Prostate gland (tissue), 2 donors: ENCODE results near the gene PABPC1L. TPM values are rescaled to one million over a fixed set of nuclear protein-coding genes. Genes with fewer than 3 reads are reported as not detected.

ENCODE experiments used
- DNase-seq: peaks from one replicate; pipeline ENCODE4 v3.0.0-alpha.2; 2019; ENCODE audit warnings: low spot score
- H3K27ac ChIP-seq, 2 donors: fragments of 200-600 bp; sonication (generic); 2 replicates each; pipeline ENCODE4 v1.5.1; 2017 to 2019
- H3K27me3 ChIP-seq: fragments of 200-600 bp; sonication (generic); replicated peaks from 2 replicates; pipeline ENCODE4 v1.5.1; 2019; ENCODE audit not compliant: insufficient read depth
- H3K36me3 ChIP-seq, 2 donors: fragments of 200-600 bp; sonication (generic); 1 replicate in 1 of 2; 2 replicates in 1 of 2; pipeline versions ENCODE4 v1.5.1 to v1.8.1; 2017 to 2019
- H3K4me1 ChIP-seq: fragments of 200-600 bp; sonication (generic); replicated peaks from 2 replicates; pipeline ENCODE4 v1.5.1; 2019
- H3K4me3 ChIP-seq, 2 donors: fragments of 200-600 bp; sonication (generic); 2 replicates each; pipeline ENCODE4 v1.5.1; 2017 to 2019
- H3K9me3 ChIP-seq: fragments of 200-600 bp; sonication (generic); 2 replicates; pipeline ENCODE4 v1.5.1; 2017
- CTCF ChIP-seq, 4 experiments: fragments of 200-600 bp in 2 of 4; fragments of 450-650 bp in 2 of 4; sonication (generic) in 2 of 4; IDR thresholded peaks; 1 replicate in 3 of 4; 2 replicates in 1 of 4; pipeline ENCODE4 v1.5.1; 2016 to 2019; ENCODE audit warnings: antibody characterized with exemption in 4 of 4, mild to moderate bottlenecking in 2 of 4, moderate library complexity in 2 of 4
- POLR2A ChIP-seq: fragments of 450-650 bp; IDR thresholded peaks from one replicate; pipeline ENCODE4 v1.6.1; 2016; ENCODE audit warnings: antibody characterized with exemption, mild to moderate bottlenecking
- POLR2AphosphoS5 ChIP-seq: sonication (generic); formaldehyde crosslinking; IDR thresholded peaks from one replicate; pipeline ENCODE4 v1.6.1; 2017; ENCODE audit warnings: antibody characterized with exemption
- WGBS: methylation state at CpG from one replicate; pipeline ENCODE4 v1.1.5; 2018; 5-methylcytosine and 5-hydroxymethylcytosine counted together
- intact Hi-C: fragments of 100-400 bp; cut with DNase I; formaldehyde crosslinking; loops from one replicate; pipeline ENCODE4 v1.14.2; 2022
- total RNA-seq, 2 donors: library from RNA; depleted of rRNA; stranded (reverse); fragments of >200 nt; gene quantifications; one replicate each; pipeline ENCODE4 v1.1.0, GENCODE V29; 2016

Gene PABPC1L
- total RNA-seq, 2 donors from 2014 or later, result 35.6 to 48.9 TPM

- H3K4me3 ChIP-seq, result no peak overlapping the region
- H3K27me3 ChIP-seq, result no peaks in the 10 kb centered on the region
- intact Hi-C loops, result no loop called here
- H3K4me1 ChIP-seq, result no peaks in the 10 kb centered on the region
- no peak for DNase-seq
- TF ChIP-seq CTCF (IDR thresholded peaks at IDR 0.05) (no peak), POLR2A (no peak), POLR2AphosphoS5 (no peak)
- no peak overlapping the region for H3K27ac ChIP-seq
- no peaks in the 10 kb centered on the region for H3K9me3 ChIP-seq
- 68% methylated on average over 5 of the region's 5 CpGs for WGBS
- H3K36me3 ChIP-seq, result peaks cover 0 to 8% of the 10 kb centered on the region in 2 donors
Observed at GRCh38 chr20:44954211-44954610, 44.4 kb downstream of the PABPC1L start.

GRCh38 chr20:44955270-44955669, 45.4 kb downstream of the PABPC1L start:
- Histone ChIP-seq H3K4me1 (no peaks in the 10 kb centered on the region), H3K27ac (no peak overlapping the region), H3K9me3 (no peaks in the 10 kb centered on the region), H3K4me3 (no peak overlapping the region), H3K36me3 (peaks cover 0 to 4% of the 10 kb centered on the region in 2 donors), H3K27me3 (no peaks in the 10 kb centered on the region)
- 73% methylated on average over 4 of the region's 4 CpGs for WGBS
- DNase-seq, result no peak
- TF ChIP-seq CTCF (IDR thresholded peaks at IDR 0.05) (no peak), POLR2A (no peak), POLR2AphosphoS5 (no peak)
- intact Hi-C loops, result no loop called here

GRCh38 chr20:44956410-44956809, 46.5 kb downstream of the PABPC1L start:
- H3K4me1 ChIP-seq, result peaks cover 3% of the 10 kb centered on the region
- no peaks in the 10 kb centered on the region for H3K27me3 ChIP-seq
- DNase-seq, result peak; percentile 50
- H3K4me3 ChIP-seq, result no peak overlapping the region
- WGBS, result 40% methylated on average over 3 of the region's 3 CpGs
- H3K27ac ChIP-seq, result peak overlapping the region in 1 of 2 donors; percentile 24
- H3K36me3 ChIP-seq, result no peaks in the 10 kb centered on the region
- TF ChIP-seq CTCF (IDR thresholded peaks at IDR 0.05) (no peak), POLR2AphosphoS5 (peak; percentile 64)
- H3K9me3 ChIP-seq, result no peaks in the 10 kb centered on the region
- intact Hi-C loops, result no loop called here

GRCh38 chr20:44958276-44958675, 48.4 kb downstream of the PABPC1L start:
- H3K27ac ChIP-seq, result no peak overlapping the region
- H3K27me3 ChIP-seq, result no peaks in the 10 kb centered on the region
- intact Hi-C loops, result no loop called here
- no peaks in the 10 kb centered on the region for H3K36me3 ChIP-seq
- H3K4me1 ChIP-seq, result peaks cover 3% of the 10 kb centered on the region
- H3K4me3 ChIP-seq, result no peak overlapping the region
- TF ChIP-seq POLR2AphosphoS5 (no peak), CTCF (IDR thresholded peaks at IDR 0.05) (no peak), POLR2A (no peak)
- 84% methylated on average over 8 of the region's 8 CpGs for WGBS
- no peak for DNase-seq
- no peaks in the 10 kb centered on the region for H3K9me3 ChIP-seq

GRCh38 chr20:44959082-44959637, 49.3 kb downstream of the PABPC1L start:
- intact Hi-C loops, result no loop called here
- TF ChIP-seq POLR2A (no peak), POLR2AphosphoS5 (no peak), CTCF (IDR thresholded peaks at IDR 0.05) (no peak)
- WGBS, result 5% methylated on average over 8 of the region's 8 CpGs
- peaks cover 3% of the 10 kb centered on the region for H3K4me1 ChIP-seq
- no peak for DNase-seq
- H3K9me3 ChIP-seq, result no peaks in the 10 kb centered on the region
- peak overlapping the region; percentile 38 to 77 for H3K27ac ChIP-seq
- H3K4me3 ChIP-seq, result peak overlapping the region; percentile 68 to 72
- H3K27me3 ChIP-seq, result no peaks in the 10 kb centered on the region
- no peaks in the 10 kb centered on the region for H3K36me3 ChIP-seq
